Breast epithelium (tissue), 3 donors: Measurements from ENCODE around the gene POLDIP3.

Source experiments
- CTCF ChIP-seq, 3 donors: fragments of 450-650 bp; IDR thresholded peaks; one replicate each; pipeline ENCODE4 v1.5.1; 2016 to 2017; ENCODE audit warnings: antibody characterized with exemption in 3 of 3, mild to moderate bottlenecking in 3 of 3, moderate library complexity in 3 of 3
- POLR2AphosphoS5 ChIP-seq, 3 donors: sonication (generic); formaldehyde crosslinking; IDR thresholded peaks; one replicate each; pipeline ENCODE4 v1.6.1; 2017; ENCODE audit warnings: antibody characterized with exemption in 3 of 3

- TF ChIP-seq CTCF (IDR thresholded peaks at IDR 0.05): no peak
- no peak for TF ChIP-seq POLR2AphosphoS5 (IDR thresholded peaks at IDR 0.05)
Measured at GRCh38 chr22:42646569-42647525, 32.2 kb upstream of the POLDIP3 start.
